ENCODE data around the gene HTR5A. TPM values are rescaled to one million over a fixed set of nuclear protein-coding genes. Genes with fewer than 3 reads are reported as not detected.

The HTR5A gene
- total and polyA plus RNA-seq, 10 of the 15 experiments (the other 5 are each of a cell fraction or from before 2014, with no cell fraction given): not detected

GRCh38 chr7:155094636-155095135, 24.6 kb downstream of the HTR5A start:
- SMC1A ChIA-PET (ENCODE audit: uncharacterized antibody, unreplicated experiment): no interaction called here
- TF ChIP-seq IRF5 (IDR thresholded peaks at IDR 0.05; ENCODE audit: borderline replicate concordance) (no peak), POLR2A (IDR thresholded peaks at IDR 0.05; ENCODE audit: low read depth, low read length) (no peak), PKNOX1 (IDR thresholded peaks at IDR 0.05) (no peak), ZNF217 (IDR thresholded peaks at IDR 0.05) (no peak), KAT2A (conservative IDR thresholded peaks at IDR 0.05; ENCODE audit: control insufficient read depth, low read depth, low read length) (no peak), CHD2 (IDR thresholded peaks at IDR 0.05; ENCODE audit: borderline replicate concordance, low read depth, low read length) (no peak), PBX3 (IDR thresholded peaks at IDR 0.05; ENCODE audit: insufficient replicate concordance, low read depth, low read length) (no peak), NFYB (IDR thresholded peaks at IDR 0.05; ENCODE audit: insufficient read depth, low read depth, low read length) (no peak), E2F4 (IDR thresholded peaks at IDR 0.05; ENCODE audit: low read depth, low read length) (no peak), HDGF (IDR thresholded peaks at IDR 0.05) (no peak), MXI1 (IDR thresholded peaks at IDR 0.05; ENCODE audit: low read depth, low read length) (no peak), BMI1 (IDR thresholded peaks at IDR 0.05; ENCODE audit: borderline replicate concordance) (no peak), MLLT1 (IDR thresholded peaks at IDR 0.05) (no peak), POLR2AphosphoS5 (IDR thresholded peaks at IDR 0.05; ENCODE audit: low read length) (no peak)

More at GRCh38 chr7:155094636-155095135, 24.6 kb downstream of the HTR5A start:
- BruUV-seq (replicated peaks): no TSS peak
- WGBS (ENCODE audit: insufficient coverage, insufficient replicate concordance, low lambda C conversion rate, missing lambda C conversion rate): 76% methylated on average over 6 of the region's 6 CpGs
- RAD21 ChIA-PET (ENCODE audit: unreplicated experiment): no interaction called here
- no peak overlapping the region for H2AFZ ChIP-seq (ENCODE audit: control insufficient read depth, low read depth, low read length)
- H3K79me2 ChIP-seq (ENCODE audit: control insufficient read depth, insufficient read depth, low read length): no peaks in the 10 kb centered on the region
- H3K36me3 ChIP-seq (ENCODE audit: control insufficient read depth in 2 of 2, insufficient read depth in 2 of 2, low read length in 1 of 2): no peaks in the 10 kb centered on the region
- H3K9me3 ChIP-seq (replicated peaks; ENCODE audit: control insufficient read depth, insufficient read depth, low read length): no peaks in the 10 kb centered on the region
- in situ Hi-C loops (cut with MboI): no loop called here
- H3K4me3 ChIP-seq: no peak overlapping the region
- CTCF ChIA-PET: interaction anchor here (1.2 kb wide), 1 partner anchor 167 kb away, joined by 3 read pairs; no protein-coding TSS in a partner anchor
- intact Hi-C loops (cut with micrococcal nuclease; ENCODE audit: unreplicated experiment): no loop called here
- POLR2A ChIA-PET: no interaction called here
- ATAC-seq (no peak), FAIRE-seq (no peak), DNase-seq (ENCODE audit: low read depth, low spot score) (no peak)
- no peaks in the 10 kb centered on the region for H3K27me3 ChIP-seq (replicated peaks in 1 of 2; ENCODE audit: control insufficient read depth in 2 of 2, insufficient read depth in 2 of 2, low read length in 1 of 2)
- H3K27ac ChIP-seq (ENCODE audit: control insufficient read depth, insufficient read depth): no peak overlapping the region
- no peak overlapping the region for H3K9ac ChIP-seq (ENCODE audit: control insufficient read depth, insufficient read depth, low read length)
- H3K4me1 ChIP-seq (ENCODE audit: control insufficient read depth, insufficient read depth, low read length): no peaks in the 10 kb centered on the region
- H4K20me1 ChIP-seq (ENCODE audit: control insufficient read depth, insufficient read depth): no peaks in the 10 kb centered on the region
- no peak overlapping the region for H3K4me2 ChIP-seq (ENCODE audit: control insufficient read depth, insufficient read depth)

Measured in GM12878 (cell line).